Measurements from ENCODE around the gene ERCC2. TPM values are rescaled to one million over a fixed set of nuclear protein-coding genes. Genes with fewer than 3 reads are reported as not detected.

Gene ERCC2
- total RNA-seq, 1 experiment from 2014 or later: 58.9 TPM

GRCh38 chr19:45418802-45419201 lies 48.4 kb upstream of the ERCC2 start:
- ATAC-seq (no peak), DNase-seq (ENCODE audit: low read depth, low spot score) (no peak)
- ChIA-PET POLR2A (no interaction called here), CTCF (no interaction called here), RAD21 (ENCODE audit: low non-redundant PET in 1 of 2, low total read pairs in 2 of 2, uncharacterized antibody in 2 of 2, unreplicated experiment in 2 of 2) (no interaction called here)
- H3K4me3 ChIP-seq (replicated peaks in 1 of 2; ENCODE audit: low read depth in 1 of 2, low read length in 2 of 2): no peak overlapping the region
- H3K27ac ChIP-seq (ENCODE audit: low read depth, low read length): no peak overlapping the region
- no peaks in the 10 kb centered on the region for H3K9me2 ChIP-seq (ENCODE audit: insufficient read depth)
- BruUV-seq (replicated peaks): no TSS peak
- no peaks in the 10 kb centered on the region for H3K9me3 ChIP-seq (ENCODE audit: control insufficient read depth in 1 of 2, insufficient read depth in 1 of 2, low read depth in 1 of 2, low read length in 2 of 2)
- TF ChIP-seq ELF1 (IDR thresholded peaks at IDR 0.05; ENCODE audit: borderline replicate concordance, low read depth): no peak
- no peak for TF ChIP-seq CTCF (IDR thresholded peaks at IDR 0.05 in 2 of 3, conservative IDR thresholded peaks at IDR 0.05 in 1 of 3; ENCODE audit: borderline replicate concordance in 1 of 3, insufficient read depth in 1 of 3, low read depth in 2 of 3, low read length in 2 of 3)
- TF ChIP-seq EGR1 (IDR thresholded peaks at IDR 0.05; ENCODE audit: low read depth): no peak
- TF ChIP-seq EZH2 (IDR thresholded peaks at IDR 0.05): no peak
- TF ChIP-seq MAX (IDR thresholded peaks at IDR 0.05): no peak
- TF ChIP-seq FOSL1 (IDR thresholded peaks at IDR 0.05; ENCODE audit: low read depth): no peak
- no peak for TF ChIP-seq CBX3 (IDR thresholded peaks at IDR 0.05; ENCODE audit: low read depth)
- no peak for TF ChIP-seq TCF7L2 (IDR thresholded peaks at IDR 0.05; ENCODE audit: borderline replicate concordance, extremely low read depth, insufficient read depth, insufficient read length)
- no peak for TF ChIP-seq CEBPB (IDR thresholded peaks at IDR 0.05; ENCODE audit: low read depth)
- no peak for TF ChIP-seq EZH2phosphoT487 (IDR thresholded peaks at IDR 0.05; ENCODE audit: borderline replicate concordance)
- no peak for TF ChIP-seq SP1 (IDR thresholded peaks at IDR 0.05; ENCODE audit: low read depth)
- H3K36me3 ChIP-seq (ENCODE audit: control insufficient read depth in 1 of 2, insufficient read depth in 2 of 2, low read length in 2 of 2): peaks cover 18 to 34% of the 10 kb centered on the region in 2 experiments; a peak in 3 of 4 replicates
- H3K4me1 ChIP-seq (ENCODE audit: control insufficient read depth in 1 of 2, insufficient read depth in 2 of 2, low read length in 2 of 2): peaks cover 13 to 50% of the 10 kb centered on the region in 2 experiments
- no peak overlapping the region for H3K9ac ChIP-seq (ENCODE audit: low read length)
- H3K4me2 ChIP-seq (ENCODE audit: low read length): no peak overlapping the region
- no peaks in the 10 kb centered on the region for H4K20me1 ChIP-seq (ENCODE audit: insufficient read depth)
- H2AFZ ChIP-seq (ENCODE audit: low read depth, low read length, poor library complexity, severe bottlenecking): no peak overlapping the region
- H3K79me2 ChIP-seq (ENCODE audit: insufficient read depth, low read length): peaks cover 41% of the 10 kb centered on the region
- H3K27me3 ChIP-seq (ENCODE audit: insufficient read depth, low read length): no peaks in the 10 kb centered on the region
- intact Hi-C loops (cut with micrococcal nuclease): no loop called here
